ENCODE results near the gene CBX4. TPM values are rescaled to one million over a fixed set of nuclear protein-coding genes. Genes with fewer than 3 reads are reported as not detected.

The CBX4 gene
- total and polyA plus RNA-seq, 12 donors: 9.4 to 38.2 (median 24.6) TPM

DNA sequence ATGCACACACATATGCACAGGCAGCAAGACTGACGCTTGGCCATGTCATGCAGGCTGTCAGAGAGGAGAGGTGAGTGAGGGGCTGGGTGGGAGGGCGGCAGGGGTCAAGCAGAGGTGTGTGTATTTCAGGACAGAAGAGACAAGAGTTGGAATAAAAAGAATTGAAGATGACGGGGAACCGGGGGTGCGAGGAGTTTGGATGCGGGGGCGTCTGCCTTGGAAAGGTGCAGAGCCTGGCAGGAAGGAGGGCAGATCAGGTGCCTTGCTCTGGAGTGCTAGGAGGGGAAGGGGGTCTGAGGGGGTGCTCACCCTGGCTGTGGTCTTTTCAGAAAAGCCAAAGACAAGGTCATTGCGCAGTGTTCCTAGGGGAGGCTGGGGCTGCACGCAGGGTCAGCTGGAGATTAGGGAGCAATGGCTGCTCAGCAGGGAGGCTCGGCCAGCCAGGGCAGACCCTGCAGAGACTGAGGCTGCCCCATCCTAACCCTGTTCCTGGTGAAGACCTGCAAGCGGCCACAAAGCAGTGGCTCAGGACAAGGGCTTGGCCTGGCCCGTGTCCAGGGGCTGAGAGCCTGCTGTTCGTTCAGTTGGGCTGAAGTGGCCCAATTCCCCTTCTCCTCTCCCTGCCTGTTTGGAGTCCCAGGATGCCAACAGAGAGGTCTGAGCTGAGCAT lies 23.7 kb upstream of the CBX4 start:
- H3K27me3 ChIP-seq: peaks cover 0 to 82% (median 64%) of the 10 kb centered on the region in 7 donors

DNA sequence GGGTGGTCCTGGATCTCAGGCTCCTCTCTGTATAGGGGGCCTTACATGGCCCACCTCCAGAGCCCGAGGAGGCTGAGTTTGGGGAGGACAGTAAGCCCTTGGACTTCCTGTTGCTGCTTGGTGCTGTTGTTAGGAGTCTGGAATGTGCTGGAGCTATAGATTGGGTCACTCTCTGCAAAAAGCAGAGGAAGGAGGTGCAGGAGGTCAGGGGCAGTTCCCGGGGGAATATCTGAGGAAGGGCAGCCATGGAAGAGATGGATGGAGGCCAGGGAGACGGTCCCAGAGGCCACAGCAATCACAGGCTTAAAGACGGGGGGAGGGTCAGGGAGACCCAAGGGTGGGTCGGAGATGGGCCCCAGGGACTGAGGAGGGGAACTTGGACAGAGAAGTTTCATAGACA lies 23.0 kb upstream of the CBX4 start:
- intact Hi-C loops (cut with DNase I): loop anchor here in 1 of 10 donors (10.0 kb wide), 1 partner anchor 93 kb away; no protein-coding TSS in a partner anchor
- TF ChIP-seq, protein P1, sequence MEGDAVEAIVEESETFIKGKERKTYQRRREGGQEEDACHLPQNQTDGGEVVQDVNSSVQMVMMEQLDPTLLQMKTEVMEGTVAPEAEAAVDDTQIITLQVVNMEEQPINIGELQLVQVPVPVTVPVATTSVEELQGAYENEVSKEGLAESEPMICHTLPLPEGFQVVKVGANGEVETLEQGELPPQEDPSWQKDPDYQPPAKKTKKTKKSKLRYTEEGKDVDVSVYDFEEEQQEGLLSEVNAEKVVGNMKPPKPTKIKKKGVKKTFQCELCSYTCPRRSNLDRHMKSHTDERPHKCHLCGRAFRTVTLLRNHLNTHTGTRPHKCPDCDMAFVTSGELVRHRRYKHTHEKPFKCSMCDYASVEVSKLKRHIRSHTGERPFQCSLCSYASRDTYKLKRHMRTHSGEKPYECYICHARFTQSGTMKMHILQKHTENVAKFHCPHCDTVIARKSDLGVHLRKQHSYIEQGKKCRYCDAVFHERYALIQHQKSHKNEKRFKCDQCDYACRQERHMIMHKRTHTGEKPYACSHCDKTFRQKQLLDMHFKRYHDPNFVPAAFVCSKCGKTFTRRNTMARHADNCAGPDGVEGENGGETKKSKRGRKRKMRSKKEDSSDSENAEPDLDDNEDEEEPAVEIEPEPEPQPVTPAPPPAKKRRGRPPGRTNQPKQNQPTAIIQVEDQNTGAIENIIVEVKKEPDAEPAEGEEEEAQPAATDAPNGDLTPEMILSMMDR (IDR thresholded peaks at IDR 0.05): no peak
- 31 to 45% methylated on average over 5 of the region's 5 CpGs for WGBS, 2 donors
- ATAC-seq: peak in 1 of 8 donors; percentile 21
- Histone ChIP-seq H3K36me3 (no peaks in the 10 kb centered on the region), H3K27me3 (peaks cover 0 to 82% (median 57%) of the 10 kb centered on the region in 7 donors), H3K27ac (no peak overlapping the region), H3K4me3 (no peak overlapping the region), H3K9me3 (no peaks in the 10 kb centered on the region), H3K4me1 (peaks cover 0 to 5% (median 0%) of the 10 kb centered on the region in 9 donors)
- peak in 1 of 2 donors; percentile 30 for DNase-seq

More for the DNA sequence above, 23.7 kb upstream of the CBX4 start:
- TF ChIP-seq, protein P1 (IDR thresholded peaks at IDR 0.05): no peak
- no peak overlapping the region for H3K27ac ChIP-seq
- intact Hi-C loops (cut with DNase I): loop anchor here in 1 of 10 donors (10.0 kb wide), 1 partner anchor 92 kb away; no protein-coding TSS in a partner anchor
- H3K36me3 ChIP-seq: no peaks in the 10 kb centered on the region
- no peak overlapping the region for H3K4me3 ChIP-seq
- peaks cover 0 to 5% (median 0%) of the 10 kb centered on the region in 9 donors for H3K4me1 ChIP-seq
- no peaks in the 10 kb centered on the region for H3K9me3 ChIP-seq
- WGBS, 2 donors: 61 to 65% methylated on average over 13 of the region's 13 CpGs
- ATAC-seq: peak in 4 of 8 donors; percentile 19 to 45 (median 35)
- DNase-seq: peak in 1 of 2 donors; percentile 37

DNA sequence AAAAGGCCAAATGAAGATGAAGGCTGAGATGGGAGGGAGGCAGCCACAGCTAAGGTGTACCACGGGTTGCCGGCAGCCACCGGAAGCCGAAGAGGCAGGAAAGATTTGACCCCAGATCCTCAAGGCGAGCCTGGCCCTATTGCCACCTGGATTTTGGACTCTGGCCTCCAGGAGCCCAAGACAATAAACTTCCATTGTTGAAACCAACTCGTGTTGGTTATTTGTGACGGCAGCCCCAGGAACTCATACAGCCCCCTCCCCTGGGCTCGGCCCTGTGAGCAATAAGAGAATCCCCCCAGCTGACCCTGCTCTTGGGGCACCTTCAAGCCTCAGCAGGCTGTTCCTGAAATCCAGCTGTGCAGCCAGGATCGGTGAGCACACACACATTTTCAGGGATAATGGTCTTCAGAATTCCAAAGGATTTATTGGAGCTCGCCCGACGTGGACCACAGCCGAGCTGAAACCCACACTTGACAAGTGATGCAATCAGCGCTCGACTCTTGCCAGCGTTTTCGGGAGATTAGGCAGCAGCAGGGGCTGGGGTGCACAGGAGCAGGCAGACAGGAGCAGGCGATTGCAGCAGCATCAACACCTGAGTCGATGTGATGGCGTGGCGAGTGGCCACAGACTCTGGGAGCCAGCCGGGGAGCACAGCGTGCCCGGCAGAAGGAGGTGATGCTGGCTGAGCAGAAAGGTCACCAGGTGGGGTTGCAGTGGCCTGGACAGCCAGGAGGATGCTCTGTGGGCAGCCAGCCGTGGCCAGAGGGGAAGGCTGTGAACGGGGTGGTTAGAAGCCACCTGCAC lies 22.4 kb upstream of the CBX4 start:
- WGBS, 2 donors: 60 to 67% methylated on average over 26 of the region's 26 CpGs
- no peaks in the 10 kb centered on the region for H3K36me3 ChIP-seq
- H3K4me3 ChIP-seq: no peak overlapping the region
- H3K27ac ChIP-seq: no peak overlapping the region
- H3K9me3 ChIP-seq: no peaks in the 10 kb centered on the region
- H3K4me1 ChIP-seq: peaks cover 0 to 5% (median 0%) of the 10 kb centered on the region in 9 donors
- no peak for DNase-seq
- TF ChIP-seq, protein P1 (IDR thresholded peaks at IDR 0.05): no peak
- intact Hi-C loops (cut with DNase I): loop anchor here in 1 of 10 donors (10.0 kb wide), 1 partner anchor 93 kb away; no protein-coding TSS in a partner anchor
- peaks cover 0 to 81% (median 51%) of the 10 kb centered on the region in 7 donors for H3K27me3 ChIP-seq
- no peak for ATAC-seq
